Endothelial cell of umbilical vein (primary cell): ENCODE data around the gene CNTF. TPM values are rescaled to one million over a fixed set of nuclear protein-coding genes. Genes with fewer than 3 reads are reported as not detected.

Experiments
- BruUV-seq: library from RNA; stranded (reverse); fragments of 400-500 nt; replicated peaks from 2 replicates; lab custom pipeline; 2021; lab: Mats Ljungman, UMichigan
- CTCF ChIA-PET: fragments of 300-600, 350-600 bp; sonication (Branson Sonifier 250); formaldehyde crosslinking; loops from one replicate; lab custom pipeline; 2021; ENCODE audit warnings: antibody characterized with exemption, inconsistent platforms; lab: Charles Lee
- POLR2A ChIA-PET: fragments of 300-600, 350-600 bp; sonication (Branson Sonifier 250); formaldehyde crosslinking; loops from one replicate; lab custom pipeline; 2021; ENCODE audit warnings: antibody characterized with exemption, inconsistent platforms; lab: Charles Lee
- DNase-seq: peaks from one replicate; pipeline ENCODE4 v3.0.0-alpha.2; 2011; ENCODE audit warnings: low read depth, low spot score
- FAIRE-seq: peaks from 2 replicates; lab custom pipeline; 2011; peaks lifted over from hg19 to GRCh38; lab: Jason Lieb, UNC
- H2AFZ ChIP-seq: 2 replicates; pipeline ENCODE4 v1.6.0; 2012; ENCODE audit warnings: low read depth, low read length, control low read depth, inconsistent platforms
- H3K27ac ChIP-seq: 2 replicates; pipeline ENCODE4 v1.5.1; 2011; ENCODE audit warnings: low read depth, mild to moderate bottlenecking, control low read depth, low read length, moderate library complexity; ENCODE audit not compliant: insufficient read depth
- H3K27me3 ChIP-seq, 2 experiments: 2 replicates each; pipeline versions ENCODE4 v1.6.0 to v1.6.1; 2011; ENCODE audit warnings: low read length in 2 of 2, mixed read lengths in 1 of 2; ENCODE audit not compliant: control insufficient read depth in 2 of 2, insufficient read depth in 2 of 2
- H3K36me3 ChIP-seq, 2 experiments: 2 replicates in 1 of 2; 3 replicates in 1 of 2; pipeline ENCODE4 v1.5.1; 2011; ENCODE audit warnings: low read length in 2 of 2, mild to moderate bottlenecking in 1 of 2, moderate library complexity in 1 of 2; ENCODE audit not compliant: control insufficient read depth in 2 of 2, insufficient read depth in 2 of 2; ENCODE audit errors: extremely low read depth in 1 of 2
- H3K4me1 ChIP-seq: 3 replicates; pipeline ENCODE4 v1.5.1; 2011; ENCODE audit warnings: mild to moderate bottlenecking, low read length; ENCODE audit not compliant: control insufficient read depth, insufficient read depth; ENCODE audit errors: extremely low read depth
- H3K4me2 ChIP-seq: 2 replicates; pipeline ENCODE4 v1.6.1; 2011; ENCODE audit warnings: low read length, control low read depth, mixed read lengths; ENCODE audit not compliant: insufficient read depth
- H3K4me3 ChIP-seq, 3 experiments: fragments of 200-600 bp in 1 of 3; sonication (generic), shearing (Covaris generic) in 1 of 3; replicated peaks in 1 of 3; 2 replicates each; pipeline ENCODE4 v1.5.1; 2011 to 2016; ENCODE audit warnings: control low read depth in 3 of 3, low read length in 3 of 3, mild to moderate bottlenecking in 2 of 3, inconsistent platforms in 1 of 3, low read depth in 1 of 3, moderate library complexity in 1 of 3; ENCODE audit not compliant: insufficient read depth in 1 of 3
- H3K79me2 ChIP-seq: 2 replicates; pipeline ENCODE4 v1.6.0; 2012; ENCODE audit warnings: low read length, inconsistent platforms; ENCODE audit not compliant: control insufficient read depth, insufficient read depth
- H3K9ac ChIP-seq: replicated peaks from 2 replicates; pipeline ENCODE3; 2011; ENCODE audit warnings: low read length, control low read depth; ENCODE audit not compliant: insufficient read depth; ENCODE audit errors: extremely low read depth
- H3K9me1 ChIP-seq: replicated peaks from 3 replicates; pipeline ENCODE4 v1.6.0; 2011; ENCODE audit warnings: mild to moderate bottlenecking, low read length; ENCODE audit not compliant: control insufficient read depth, insufficient read depth; ENCODE audit errors: extremely low read depth
- H3K9me3 ChIP-seq: replicated peaks from 2 replicates; pipeline ENCODE4 v1.5.1; 2012; ENCODE audit warnings: low read length, inconsistent platforms; ENCODE audit not compliant: control insufficient read depth, insufficient read depth
- H4K20me1 ChIP-seq: replicated peaks from 2 replicates; pipeline ENCODE3; 2011; ENCODE audit warnings: mild to moderate bottlenecking, low read length; ENCODE audit not compliant: control insufficient read depth, insufficient read depth; ENCODE audit errors: extremely low read depth
- EZH2 ChIP-seq: IDR thresholded peaks from 2 replicates; pipeline ENCODE4 v1.6.1; 2012; ENCODE audit warnings: borderline replicate concordance, low read depth, mild to moderate bottlenecking, moderate library complexity, low read length, inconsistent platforms; ENCODE audit not compliant: severe bottlenecking
- FOS ChIP-seq: IDR thresholded peaks from 2 replicates; pipeline ENCODE4 v1.6.1; 2011; ENCODE audit warnings: mild to moderate bottlenecking, low read length, moderate library complexity, borderline replicate concordance; ENCODE audit not compliant: insufficient read depth
- POLR2A ChIP-seq: IDR thresholded peaks from 2 replicates; pipeline ENCODE4 v1.6.1; 2012; ENCODE audit warnings: low read depth, mild to moderate bottlenecking, control low read depth, low read length
- POLR2AphosphoS5 ChIP-seq: IDR thresholded peaks from 2 replicates; pipeline ENCODE4 v1.6.1; 2012; ENCODE audit warnings: low read depth, mild to moderate bottlenecking, control low read depth, low read length, moderate library complexity; ENCODE audit not compliant: insufficient read depth
- dilution Hi-C: fragments of 300-500 bp; cut with MboI; formaldehyde crosslinking; loops from one replicate; pipeline ENCODE4 v1.15.0; 2019; ENCODE audit warnings: low sequenced_read_pairs; ENCODE audit not compliant: extremely low pct_ligation_motif_present
- intact Hi-C: fragments of 100-400 bp; cut with micrococcal nuclease; formaldehyde crosslinking; loops from one replicate; pipeline ENCODE4 v1.10.0; 2022
- polyA plus RNA-seq, 4 experiments: library from polyadenylated mRNA; depleted of rRNA in 3 of 4; stranded (reverse) in 3 of 4; unstranded in 1 of 4; fragments of >200 nt; gene quantifications; 2 replicates each; pipeline versions ENCODE4 v1.2.1 to v1.2.3, GENCODE V29; 2011 to 2012; ENCODE audit warnings: missing spikeins in 1 of 4
- total RNA-seq: library from RNA; stranded (reverse); gene quantifications from 2 replicates; pipeline ENCODE4 v1.2.3, GENCODE V29; 2021
- TF ChIP-seq, protein P1 (sequence below), 2 donors: IDR thresholded peaks; 1 replicate in 1 of 2; 2 replicates in 1 of 2; pipeline ENCODE4 v1.5.1; 2011; ENCODE audit warnings: low read length in 2 of 2, mild to moderate bottlenecking in 2 of 2, moderate library complexity in 2 of 2, control low read depth in 1 of 2, inconsistent platforms in 1 of 2, low read depth in 1 of 2; ENCODE audit not compliant: insufficient read depth in 1 of 2; ENCODE audit errors: extremely low read depth in 1 of 2
- TF ChIP-seq, protein P2 (sequence below): IDR thresholded peaks from 2 replicates; pipeline ENCODE4 v1.6.1; 2011; ENCODE audit not compliant: insufficient read depth, insufficient read length

Gene CNTF
- total and polyA plus RNA-seq, 2 donors (not counting 3 experiments of a cell fraction or from before 2014, with no cell fraction given), result 0.84 to 3.3 TPM

DNA sequence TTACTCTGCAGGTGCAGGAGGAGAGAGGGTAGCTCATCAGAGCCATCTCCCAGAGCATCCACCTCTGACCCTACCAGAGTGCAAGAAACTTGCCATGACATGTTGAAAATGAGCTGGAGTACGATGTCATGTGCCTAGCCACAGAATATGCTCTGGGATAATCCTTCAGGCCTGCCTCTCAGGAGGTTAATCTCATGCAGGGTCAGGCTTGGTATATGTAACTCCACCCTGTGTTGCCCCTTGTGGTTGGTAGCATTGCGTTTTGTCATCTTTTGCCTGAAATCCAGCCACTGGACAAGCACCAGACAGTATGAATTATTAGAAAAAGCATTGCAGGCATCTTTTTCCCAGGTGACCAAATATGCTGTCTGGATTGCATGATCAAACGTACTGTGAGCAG, 36.2 kb downstream of the CNTF start:
- no peaks in the 10 kb centered on the region for H3K4me1 ChIP-seq
- no peaks in the 10 kb centered on the region for H3K9me3 ChIP-seq
- H3K36me3 ChIP-seq, result no peaks in the 10 kb centered on the region
- no peak for FAIRE-seq
- peaks cover 3 to 4% of the 10 kb centered on the region in 2 experiments for H3K27me3 ChIP-seq
- no peak overlapping the region for H3K4me3 ChIP-seq
- BruUV-seq, result no TSS peak
- no peak overlapping the region for H3K4me2 ChIP-seq
- H3K27ac ChIP-seq, result no peak overlapping the region
- TF ChIP-seq POLR2AphosphoS5 (no peak), POLR2A (no peak), EZH2 (no peak)
- TF ChIP-seq, protein P1, sequence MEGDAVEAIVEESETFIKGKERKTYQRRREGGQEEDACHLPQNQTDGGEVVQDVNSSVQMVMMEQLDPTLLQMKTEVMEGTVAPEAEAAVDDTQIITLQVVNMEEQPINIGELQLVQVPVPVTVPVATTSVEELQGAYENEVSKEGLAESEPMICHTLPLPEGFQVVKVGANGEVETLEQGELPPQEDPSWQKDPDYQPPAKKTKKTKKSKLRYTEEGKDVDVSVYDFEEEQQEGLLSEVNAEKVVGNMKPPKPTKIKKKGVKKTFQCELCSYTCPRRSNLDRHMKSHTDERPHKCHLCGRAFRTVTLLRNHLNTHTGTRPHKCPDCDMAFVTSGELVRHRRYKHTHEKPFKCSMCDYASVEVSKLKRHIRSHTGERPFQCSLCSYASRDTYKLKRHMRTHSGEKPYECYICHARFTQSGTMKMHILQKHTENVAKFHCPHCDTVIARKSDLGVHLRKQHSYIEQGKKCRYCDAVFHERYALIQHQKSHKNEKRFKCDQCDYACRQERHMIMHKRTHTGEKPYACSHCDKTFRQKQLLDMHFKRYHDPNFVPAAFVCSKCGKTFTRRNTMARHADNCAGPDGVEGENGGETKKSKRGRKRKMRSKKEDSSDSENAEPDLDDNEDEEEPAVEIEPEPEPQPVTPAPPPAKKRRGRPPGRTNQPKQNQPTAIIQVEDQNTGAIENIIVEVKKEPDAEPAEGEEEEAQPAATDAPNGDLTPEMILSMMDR (IDR thresholded peaks at IDR 0.05; ENCODE audit: extremely low read depth in 1 of 2, insufficient read depth in 1 of 2, low read depth in 1 of 2, low read length in 2 of 2), result no peak
- TF ChIP-seq, protein P2, sequence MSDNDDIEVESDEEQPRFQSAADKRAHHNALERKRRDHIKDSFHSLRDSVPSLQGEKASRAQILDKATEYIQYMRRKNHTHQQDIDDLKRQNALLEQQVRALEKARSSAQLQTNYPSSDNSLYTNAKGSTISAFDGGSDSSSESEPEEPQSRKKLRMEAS, result no peak
- DNase-seq, result no peak
- no peak overlapping the region for H2AFZ ChIP-seq
- H4K20me1 ChIP-seq, result no peaks in the 10 kb centered on the region
- ChIA-PET POLR2A (interaction anchor here (0.6 kb wide), 1 partner anchor 82 kb away, joined by 3 read pairs; no protein-coding TSS in a partner anchor), CTCF (interaction anchor here (1.1 kb wide), 1 partner anchor 91 kb away, joined by 3 read pairs; no protein-coding TSS in a partner anchor)
- intact Hi-C loops (no loop called here), dilution Hi-C loops (no loop called here)
- H3K9ac ChIP-seq, result no peak overlapping the region
- no peaks in the 10 kb centered on the region for H3K9me1 ChIP-seq
- no peaks in the 10 kb centered on the region for H3K79me2 ChIP-seq

DNA sequence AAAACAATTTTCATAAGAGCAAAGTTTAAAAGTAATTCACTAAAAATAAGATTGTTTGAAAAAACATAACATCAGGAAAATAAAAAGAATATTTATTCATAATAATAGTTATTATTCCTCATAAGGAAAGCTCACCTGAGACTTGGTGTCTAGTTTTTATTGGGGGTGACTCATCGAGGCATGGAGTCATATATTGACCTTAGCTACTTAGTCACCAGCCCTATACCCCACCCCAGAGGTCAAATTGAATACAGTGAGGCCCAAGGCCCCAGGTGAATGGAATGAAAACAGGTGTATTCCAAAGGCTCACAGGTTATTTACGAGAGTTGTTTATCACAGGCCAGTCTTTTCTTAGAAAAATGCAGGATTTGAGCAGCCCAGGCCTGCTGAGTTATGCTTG, 36.9 kb downstream of the CNTF start:
- no TSS peak for BruUV-seq
- POLR2A ChIA-PET, result no interaction called here
- CTCF ChIA-PET, result no interaction called here
- Histone ChIP-seq H3K27ac (no peak overlapping the region), H3K27me3 (peaks cover 3 to 4% of the 10 kb centered on the region in 2 experiments), H3K79me2 (no peaks in the 10 kb centered on the region), H3K4me1 (no peaks in the 10 kb centered on the region), H3K36me3 (no peaks in the 10 kb centered on the region), H3K9ac (no peak overlapping the region), H4K20me1 (no peaks in the 10 kb centered on the region), H3K4me2 (no peak overlapping the region), H3K9me3 (no peaks in the 10 kb centered on the region), H2AFZ (no peak overlapping the region), H3K9me1 (no peaks in the 10 kb centered on the region), H3K4me3 (no peak overlapping the region)
- DNase-seq (no peak), FAIRE-seq (no peak)
- dilution Hi-C loops (no loop called here), intact Hi-C loops (no loop called here)
- TF ChIP-seq FOS, result no peak
- TF ChIP-seq, protein P1 (IDR thresholded peaks at IDR 0.05; ENCODE audit: extremely low read depth in 1 of 2, insufficient read depth in 1 of 2, low read depth in 1 of 2, low read length in 2 of 2), result no peak
